ENCODE results near the gene NECAB2.

Gene NECAB2

GRCh38 chr16:83990492-83990891 is 22.4 kb downstream of the NECAB2 start:
- no peak overlapping the region for H3K4me3 ChIP-seq (ENCODE audit: low read depth, low read length)
- H3K27me3 ChIP-seq (ENCODE audit: control insufficient read depth, insufficient read depth, low read length), result no peaks in the 10 kb centered on the region
- H3K4me1 ChIP-seq (ENCODE audit: control insufficient read depth, insufficient read depth, low read length), result no peaks in the 10 kb centered on the region
- H3K9ac ChIP-seq (ENCODE audit: low read depth, low read length), result no peak overlapping the region
- H3K36me3 ChIP-seq (ENCODE audit: control insufficient read depth, insufficient read depth, low read length), result no peaks in the 10 kb centered on the region
- H3K9me3 ChIP-seq (ENCODE audit: control insufficient read depth, insufficient read depth, low read length), result no peaks in the 10 kb centered on the region

GRCh38 chr16:83992624-83993023 is 24.6 kb downstream of the NECAB2 start:
- Histone ChIP-seq H3K27me3 (ENCODE audit: control insufficient read depth, insufficient read depth, low read length) (no peaks in the 10 kb centered on the region), H3K4me1 (ENCODE audit: control insufficient read depth, insufficient read depth, low read length) (no peaks in the 10 kb centered on the region), H3K4me3 (ENCODE audit: low read depth, low read length) (no peak overlapping the region), H3K9ac (ENCODE audit: low read depth, low read length) (no peak overlapping the region), H3K36me3 (ENCODE audit: control insufficient read depth, insufficient read depth, low read length) (no peaks in the 10 kb centered on the region), H3K9me3 (ENCODE audit: control insufficient read depth, insufficient read depth, low read length) (no peaks in the 10 kb centered on the region)

- no peaks in the 10 kb centered on the region for H3K36me3 ChIP-seq (ENCODE audit: control insufficient read depth, insufficient read depth, low read length)
- H3K9me3 ChIP-seq (ENCODE audit: control insufficient read depth, insufficient read depth, low read length), result no peaks in the 10 kb centered on the region
- no peaks in the 10 kb centered on the region for H3K27me3 ChIP-seq (ENCODE audit: control insufficient read depth, insufficient read depth, low read length)
- no peak overlapping the region for H3K9ac ChIP-seq (ENCODE audit: low read depth, low read length)
- no peaks in the 10 kb centered on the region for H3K4me1 ChIP-seq (ENCODE audit: control insufficient read depth, insufficient read depth, low read length)
- H3K4me3 ChIP-seq (ENCODE audit: low read depth, low read length), result no peak overlapping the region
These were observed 26.0 kb downstream of the NECAB2 start for GRCh38 chr16:83994087-83994486.

GRCh38 chr16:83994703-83995102 is 26.7 kb downstream of the NECAB2 start:
- Histone ChIP-seq H3K36me3 (ENCODE audit: control insufficient read depth, insufficient read depth, low read length) (no peaks in the 10 kb centered on the region), H3K9ac (ENCODE audit: low read depth, low read length) (no peak overlapping the region), H3K4me3 (ENCODE audit: low read depth, low read length) (no peak overlapping the region), H3K4me1 (ENCODE audit: control insufficient read depth, insufficient read depth, low read length) (no peaks in the 10 kb centered on the region), H3K27me3 (ENCODE audit: control insufficient read depth, insufficient read depth, low read length) (no peaks in the 10 kb centered on the region), H3K9me3 (ENCODE audit: control insufficient read depth, insufficient read depth, low read length) (no peaks in the 10 kb centered on the region)

- no peaks in the 10 kb centered on the region for H3K36me3 ChIP-seq (ENCODE audit: control insufficient read depth, insufficient read depth, low read length)
- no peaks in the 10 kb centered on the region for H3K9me3 ChIP-seq (ENCODE audit: control insufficient read depth, insufficient read depth, low read length)
- no peaks in the 10 kb centered on the region for H3K4me1 ChIP-seq (ENCODE audit: control insufficient read depth, insufficient read depth, low read length)
- no peaks in the 10 kb centered on the region for H3K27me3 ChIP-seq (ENCODE audit: control insufficient read depth, insufficient read depth, low read length)
- no peak overlapping the region for H3K4me3 ChIP-seq (ENCODE audit: low read depth, low read length)
- H3K9ac ChIP-seq (ENCODE audit: low read depth, low read length), result no peak overlapping the region
These were observed 27.7 kb downstream of the NECAB2 start for GRCh38 chr16:83995754-83996153.

GRCh38 chr16:83996481-83997252 is 28.6 kb downstream of the NECAB2 start:
- no peaks in the 10 kb centered on the region for H3K27me3 ChIP-seq (ENCODE audit: control insufficient read depth, insufficient read depth, low read length)

GRCh38 chr16:83998091-83998490 is 30.0 kb downstream of the NECAB2 start:
- Histone ChIP-seq H3K4me1 (ENCODE audit: control insufficient read depth, insufficient read depth, low read length) (no peaks in the 10 kb centered on the region), H3K27me3 (ENCODE audit: control insufficient read depth, insufficient read depth, low read length) (no peaks in the 10 kb centered on the region), H3K9ac (ENCODE audit: low read depth, low read length) (no peak overlapping the region), H3K9me3 (ENCODE audit: control insufficient read depth, insufficient read depth, low read length) (no peaks in the 10 kb centered on the region), H3K4me3 (ENCODE audit: low read depth, low read length) (no peak overlapping the region), H3K36me3 (ENCODE audit: control insufficient read depth, insufficient read depth, low read length) (no peaks in the 10 kb centered on the region)

More at GRCh38 chr16:83996481-83997252, 28.6 kb downstream of the NECAB2 start:
- Histone ChIP-seq H3K9ac (ENCODE audit: low read depth, low read length) (no peak overlapping the region), H3K36me3 (ENCODE audit: control insufficient read depth, insufficient read depth, low read length) (no peaks in the 10 kb centered on the region), H3K4me1 (ENCODE audit: control insufficient read depth, insufficient read depth, low read length) (no peaks in the 10 kb centered on the region), H3K4me3 (ENCODE audit: low read depth, low read length) (no peak overlapping the region), H3K9me3 (ENCODE audit: control insufficient read depth, insufficient read depth, low read length) (no peaks in the 10 kb centered on the region)

- Histone ChIP-seq H3K9ac (ENCODE audit: low read depth, low read length) (no peak overlapping the region), H3K36me3 (ENCODE audit: control insufficient read depth, insufficient read depth, low read length) (no peaks in the 10 kb centered on the region), H3K4me3 (ENCODE audit: low read depth, low read length) (no peak overlapping the region), H3K27me3 (ENCODE audit: control insufficient read depth, insufficient read depth, low read length) (no peaks in the 10 kb centered on the region), H3K4me1 (ENCODE audit: control insufficient read depth, insufficient read depth, low read length) (no peaks in the 10 kb centered on the region), H3K9me3 (ENCODE audit: control insufficient read depth, insufficient read depth, low read length) (no peaks in the 10 kb centered on the region)
These were observed 33.1 kb downstream of the NECAB2 start for GRCh38 chr16:84000989-84001642.

- no peak overlapping the region for H3K9ac ChIP-seq (ENCODE audit: low read depth, low read length)
- H3K4me3 ChIP-seq (ENCODE audit: low read depth, low read length), result no peak overlapping the region
- H3K9me3 ChIP-seq (ENCODE audit: control insufficient read depth, insufficient read depth, low read length), result no peaks in the 10 kb centered on the region
- H3K36me3 ChIP-seq (ENCODE audit: control insufficient read depth, insufficient read depth, low read length), result no peaks in the 10 kb centered on the region
- no peaks in the 10 kb centered on the region for H3K27me3 ChIP-seq (ENCODE audit: control insufficient read depth, insufficient read depth, low read length)
- no peaks in the 10 kb centered on the region for H3K4me1 ChIP-seq (ENCODE audit: control insufficient read depth, insufficient read depth, low read length)
These were observed 33.7 kb downstream of the NECAB2 start for GRCh38 chr16:84001726-84002125.

- H3K9me3 ChIP-seq (ENCODE audit: control insufficient read depth, insufficient read depth, low read length), result no peaks in the 10 kb centered on the region
- no peaks in the 10 kb centered on the region for H3K27me3 ChIP-seq (ENCODE audit: control insufficient read depth, insufficient read depth, low read length)
- no peak overlapping the region for H3K4me3 ChIP-seq (ENCODE audit: low read depth, low read length)
- no peaks in the 10 kb centered on the region for H3K4me1 ChIP-seq (ENCODE audit: control insufficient read depth, insufficient read depth, low read length)
- H3K36me3 ChIP-seq (ENCODE audit: control insufficient read depth, insufficient read depth, low read length), result no peaks in the 10 kb centered on the region
- no peak overlapping the region for H3K9ac ChIP-seq (ENCODE audit: low read depth, low read length)
These were observed 35.0 kb downstream of the NECAB2 start for GRCh38 chr16:84003038-84003437.

GRCh38 chr16:84004442-84004841 is 36.4 kb downstream of the NECAB2 start:
- Histone ChIP-seq H3K4me1 (ENCODE audit: control insufficient read depth, insufficient read depth, low read length) (no peaks in the 10 kb centered on the region), H3K9me3 (ENCODE audit: control insufficient read depth, insufficient read depth, low read length) (no peaks in the 10 kb centered on the region), H3K4me3 (ENCODE audit: low read depth, low read length) (no peak overlapping the region), H3K36me3 (ENCODE audit: control insufficient read depth, insufficient read depth, low read length) (no peaks in the 10 kb centered on the region), H3K27me3 (ENCODE audit: control insufficient read depth, insufficient read depth, low read length) (no peaks in the 10 kb centered on the region), H3K9ac (ENCODE audit: low read depth, low read length) (no peak overlapping the region)

- Histone ChIP-seq H3K4me3 (ENCODE audit: low read depth, low read length) (no peak overlapping the region), H3K27me3 (ENCODE audit: control insufficient read depth, insufficient read depth, low read length) (no peaks in the 10 kb centered on the region), H3K9ac (ENCODE audit: low read depth, low read length) (no peak overlapping the region), H3K36me3 (ENCODE audit: control insufficient read depth, insufficient read depth, low read length) (no peaks in the 10 kb centered on the region), H3K4me1 (ENCODE audit: control insufficient read depth, insufficient read depth, low read length) (no peaks in the 10 kb centered on the region), H3K9me3 (ENCODE audit: control insufficient read depth, insufficient read depth, low read length) (no peaks in the 10 kb centered on the region)
These were observed 37.3 kb downstream of the NECAB2 start for GRCh38 chr16:84005391-84005790.
